ENCODE results near the gene OTOL1.

DNA sequence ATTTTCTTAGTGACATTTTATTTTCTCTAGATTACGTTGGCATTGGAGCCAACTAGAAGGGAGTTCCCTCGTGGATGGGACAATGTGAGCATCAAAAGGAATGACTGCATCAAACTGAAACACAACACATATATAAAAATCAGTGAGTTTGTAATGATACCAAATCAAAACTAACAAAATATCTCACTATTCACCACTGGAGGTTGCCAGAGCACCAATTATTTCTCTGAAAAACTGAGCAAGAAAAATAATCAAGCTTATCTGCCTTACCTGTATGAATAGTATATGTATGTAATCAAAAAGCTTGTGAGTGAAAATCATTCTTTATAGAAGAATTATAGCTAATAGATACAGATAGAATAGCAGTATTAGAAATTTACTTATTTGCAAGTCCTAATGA is 46.8 kb upstream of the OTOL1 start:
- TF ChIP-seq, protein P1, sequence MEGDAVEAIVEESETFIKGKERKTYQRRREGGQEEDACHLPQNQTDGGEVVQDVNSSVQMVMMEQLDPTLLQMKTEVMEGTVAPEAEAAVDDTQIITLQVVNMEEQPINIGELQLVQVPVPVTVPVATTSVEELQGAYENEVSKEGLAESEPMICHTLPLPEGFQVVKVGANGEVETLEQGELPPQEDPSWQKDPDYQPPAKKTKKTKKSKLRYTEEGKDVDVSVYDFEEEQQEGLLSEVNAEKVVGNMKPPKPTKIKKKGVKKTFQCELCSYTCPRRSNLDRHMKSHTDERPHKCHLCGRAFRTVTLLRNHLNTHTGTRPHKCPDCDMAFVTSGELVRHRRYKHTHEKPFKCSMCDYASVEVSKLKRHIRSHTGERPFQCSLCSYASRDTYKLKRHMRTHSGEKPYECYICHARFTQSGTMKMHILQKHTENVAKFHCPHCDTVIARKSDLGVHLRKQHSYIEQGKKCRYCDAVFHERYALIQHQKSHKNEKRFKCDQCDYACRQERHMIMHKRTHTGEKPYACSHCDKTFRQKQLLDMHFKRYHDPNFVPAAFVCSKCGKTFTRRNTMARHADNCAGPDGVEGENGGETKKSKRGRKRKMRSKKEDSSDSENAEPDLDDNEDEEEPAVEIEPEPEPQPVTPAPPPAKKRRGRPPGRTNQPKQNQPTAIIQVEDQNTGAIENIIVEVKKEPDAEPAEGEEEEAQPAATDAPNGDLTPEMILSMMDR (conservative IDR thresholded peaks at IDR 0.05; ENCODE audit: low read length): no peak
- no peak for TF ChIP-seq EZH2phosphoT487 (IDR thresholded peaks at IDR 0.05; ENCODE audit: borderline replicate concordance, low read depth, low read length)

Measured in OCI-LY7 (cell line).